Tibial nerve (tissue), 4 donors: Measurements from ENCODE around the gene IL16.

Experiments
- CTCF ChIP-seq, 5 experiments: fragments of 200-600 bp in 3 of 5; fragments of 450-650 bp in 2 of 5; sonication (generic) in 3 of 5; IDR thresholded peaks; one replicate each; pipeline ENCODE4 v1.5.1; 2016 to 2019; ENCODE audit warnings: antibody characterized with exemption in 5 of 5, mild to moderate bottlenecking in 3 of 5, moderate library complexity in 2 of 5
- EP300 ChIP-seq, 2 donors: sonication (generic); formaldehyde crosslinking; IDR thresholded peaks; one replicate each; pipeline ENCODE4 v1.6.1; 2017; ENCODE audit warnings: antibody characterized with exemption in 2 of 2, mild to moderate bottlenecking in 1 of 2
- POLR2A ChIP-seq, 2 donors: fragments of 450-650 bp; IDR thresholded peaks; one replicate each; pipeline ENCODE4 v1.6.1; 2017; ENCODE audit warnings: antibody characterized with exemption in 2 of 2, mild to moderate bottlenecking in 2 of 2, moderate library complexity in 2 of 2

GRCh38 chr15:81357180-81357686 lies 160.6 kb downstream of the IL16 start:
- TF ChIP-seq POLR2A (IDR thresholded peaks at IDR 0.05) = no peak
- no peak for TF ChIP-seq CTCF (IDR thresholded peaks at IDR 0.05)
- TF ChIP-seq EP300 (IDR thresholded peaks at IDR 0.05) = no peak
